Ovary (tissue), 9 donors: ENCODE measurements around the gene GPR149. TPM values are rescaled to one million over a fixed set of nuclear protein-coding genes. Genes with fewer than 3 reads are reported as not detected.

Experiments used
- DNase-seq, 5 donors: peaks; one replicate each; pipeline ENCODE4 v3.0.0-alpha.2; 2019 to 2020
- H3K27ac ChIP-seq, 2 donors: fragments of 200-600 bp; one replicate each; pipeline versions ENCODE4 v1.5.1 to v1.8.0; 2019 to 2022
- H3K27me3 ChIP-seq: fragments of 200-600 bp; one replicate; pipeline ENCODE4 v1.8.0; 2022
- H3K36me3 ChIP-seq: fragments of 200-600 bp; sonication (generic); one replicate; pipeline ENCODE4 v1.5.1; 2019
- H3K4me1 ChIP-seq: one replicate; pipeline ENCODE4 v1.8.1; 2013; ENCODE audit warnings: mild to moderate bottlenecking, moderate library complexity; ENCODE audit not compliant: insufficient read depth
- H3K4me3 ChIP-seq: fragments of 200-600 bp; sonication (generic); one replicate; pipeline ENCODE4 v1.5.1; 2017
- H3K9me3 ChIP-seq, 2 donors: fragments of 200-600 bp in 1 of 2; sonication (generic) in 1 of 2; one replicate each; pipeline versions ENCODE4 v1.5.1 to v1.8.1; 2013 to 2019; ENCODE audit warnings: mild to moderate bottlenecking in 1 of 2, moderate library complexity in 1 of 2
- CTCF ChIP-seq, 3 donors: fragments of 450-650 bp in 2 of 3; fragments of 200-600 bp in 1 of 3; IDR thresholded peaks; one replicate each; pipeline versions ENCODE4 v1.5.1 to v1.8.0; 2016 to 2022; ENCODE audit warnings: antibody characterized with exemption in 3 of 3, mild to moderate bottlenecking in 1 of 3
- EP300 ChIP-seq: sonication (generic); formaldehyde crosslinking; IDR thresholded peaks from one replicate; pipeline ENCODE4 v1.6.1; 2017; ENCODE audit warnings: antibody characterized with exemption
- POLR2A ChIP-seq: fragments of 450-650 bp; IDR thresholded peaks from one replicate; pipeline ENCODE4 v1.6.1; 2017; ENCODE audit warnings: antibody characterized with exemption, mild to moderate bottlenecking, moderate library complexity
- WGBS, 3 donors: extraction: QIAGEN DNeasy Blood & Tissue Kit in 1 of 3; methylation state at CpG; one replicate each; pipeline versions ENCODE4 v1.1.5 to v1.1.7; 2013 to 2017; 5-methylcytosine and 5-hydroxymethylcytosine counted together
- intact Hi-C, 4 donors: fragments of 100-400 bp; cut with DNase I; formaldehyde crosslinking; loops; one replicate each; pipeline versions ENCODE4 v1.11.0 to v1.15.1; 2022 to 2023
- polyA plus RNA-seq, 2 donors: library from polyadenylated mRNA; stranded (reverse); fragments of 200-250 nt in 1 of 2; fragments of 350-450 nt in 1 of 2; fragmentation: Illumina TruSeq in 1 of 2; extraction: RNeasy Lipid Tissue Mini Kit (QIAGEN cat#74804) in 1 of 2; gene quantifications; one replicate each; pipeline ENCODE4 v1.2.3, GENCODE V29; 2013 to 2014
- small RNA-seq: library from RNA; depleted of rRNA; stranded (forward); fragments of <200 nt; gene quantifications from one replicate; pipeline ENCODE3, GENCODE V24; 2016
- total RNA-seq, 7 donors: library from RNA; depleted of rRNA in 2 of 7; stranded (reverse); fragments of >200 nt in 2 of 7; fragmentation: NEBNext Ultra II Directional in 3 of 7; extraction: Animal tissue kit (Norgen Biotek cat#: 25700) in 3 of 7; gene quantifications; one replicate each; pipeline versions ENCODE4 v1.1.0 to v1.2.4, GENCODE V29; 2016 to 2023
- donor health status: DM: no; HTN: no; CAD: no; lungs with moderate emphysema.
- donor health status: DM: no; HTN: no; CAD: no.
- donor health status: Bipolar disorder and iron deficiency.
- donor health status: DM: yes; HTN: yes; CAD: no.
- donor health status: DM: no; HTN: no; CAD: no.
- donor health status: DM: yes; HTN: yes; CAD: no.

GPR149 gene
- total and polyA plus RNA-seq, 9 donors, result not detected

DNA sequence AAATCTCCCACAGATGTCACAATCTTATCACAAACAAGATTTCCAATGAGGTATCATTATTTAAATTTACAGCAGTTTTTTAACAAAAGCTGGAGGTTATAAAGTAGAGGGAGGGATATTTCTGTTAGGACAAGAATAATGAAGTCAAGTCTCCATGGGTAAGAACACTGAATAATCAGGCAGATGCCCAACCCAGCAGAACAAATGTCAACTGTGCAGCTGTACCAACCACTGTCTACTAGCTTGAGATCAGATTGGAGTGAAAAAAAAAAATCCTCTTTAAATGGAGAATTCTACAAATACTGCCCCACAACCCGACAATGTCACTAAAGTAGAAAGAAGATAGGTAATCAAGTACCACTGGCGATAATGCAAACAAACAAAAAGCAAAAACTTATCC lies 136.0 kb downstream of the GPR149 start:
- Histone ChIP-seq H3K27ac (no peak overlapping the region), H3K36me3 (no peaks in the 10 kb centered on the region), H3K4me1 (no peaks in the 10 kb centered on the region), H3K27me3 (no peaks in the 10 kb centered on the region), H3K9me3 (no peaks in the 10 kb centered on the region), H3K4me3 (no peak overlapping the region)
- WGBS, 3 donors, result 89 to 97% (median 93%) methylated on average over 2 of the region's 2 CpGs
- intact Hi-C loops, result no loop called here
- TF ChIP-seq CTCF (IDR thresholded peaks at IDR 0.05) (no peak), EP300 (no peak), POLR2A (no peak)
- DNase-seq, result no peak

DNA sequence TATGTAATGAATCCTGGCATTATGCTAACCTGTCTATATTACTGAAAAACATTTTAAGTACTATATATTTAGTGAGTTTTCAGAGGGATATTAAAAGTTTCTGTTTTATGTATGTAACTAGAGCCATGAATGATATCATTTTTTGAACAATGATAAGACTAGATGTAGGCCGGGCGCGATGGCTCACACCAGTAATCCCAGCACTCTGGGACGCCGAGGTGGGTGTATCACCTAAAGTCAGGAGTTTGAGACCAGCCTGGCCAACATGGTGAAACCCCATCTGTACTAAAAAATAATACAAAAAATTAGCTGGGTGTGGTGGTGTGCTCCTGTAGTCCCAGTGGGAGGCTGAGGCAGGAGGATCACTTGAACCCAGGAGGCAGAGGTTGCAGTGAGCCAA lies 139.8 kb downstream of the GPR149 start:
- Histone ChIP-seq H3K4me3 (no peak overlapping the region), H3K27me3 (no peaks in the 10 kb centered on the region), H3K27ac (no peak overlapping the region), H3K9me3 (no peaks in the 10 kb centered on the region), H3K36me3 (no peaks in the 10 kb centered on the region), H3K4me1 (no peaks in the 10 kb centered on the region)
- TF ChIP-seq POLR2A (no peak), CTCF (IDR thresholded peaks at IDR 0.05) (no peak)
- WGBS, 3 donors, result 96 to 98% (median 98%) methylated on average over 5 of the region's 5 CpGs
- intact Hi-C loops, result no loop called here
- no peak for DNase-seq

Small RNAs within 50 kb of the gene (small RNA-seq; reads per million reads assigned to genes)
- gene RF01210, result not detected

Other genes with a start within 250 kb of the GPR149 start
- 10 to 100 TPM; 43.9 to 89.5 (median 61.0) TPM for gene DHX36, start 105.7 kb downstream of the GPR149 start, total RNA-seq
- 10 to 100 TPM; 23.7 to 28.1 TPM for gene DHX36, start 105.7 kb downstream of the GPR149 start, polyA plus RNA-seq